Hepatocyte (in vitro differentiated cells): ENCODE measurements around the gene RCBTB2. TPM values are rescaled to one million over a fixed set of nuclear protein-coding genes. Genes with fewer than 3 reads are reported as not detected.

Source experiments
- DNase-seq: peaks from one replicate; pipeline ENCODE4 v3.0.0-alpha.2; 2016; ENCODE audit warnings: low spot score
- H2AFZ ChIP-seq: fragments of 200-600 bp; sonication (generic); 2 replicates; pipeline ENCODE4 v1.6.0; 2016; ENCODE audit warnings: antibody characterized with exemption, mild to moderate bottlenecking
- H3K27ac ChIP-seq: fragments of 200-600 bp; sonication (generic); 2 replicates; pipeline ENCODE4 v1.5.1; 2016; ENCODE audit warnings: mild to moderate bottlenecking
- H3K27me3 ChIP-seq: fragments of 200-600 bp; sonication (generic); 2 replicates; pipeline ENCODE4 v1.6.1; 2016
- H3K36me3 ChIP-seq: fragments of 200-600 bp; sonication (generic); replicated peaks from 2 replicates; pipeline ENCODE4 v1.5.1; 2016; ENCODE audit warnings: low read depth; ENCODE audit not compliant: insufficient read depth
- H3K4me1 ChIP-seq: fragments of 200-600 bp; sonication (generic); 2 replicates; pipeline ENCODE4 v1.5.1; 2016; ENCODE audit warnings: mild to moderate bottlenecking, moderate library complexity; ENCODE audit not compliant: insufficient read depth
- H3K4me2 ChIP-seq: fragments of 200-600 bp; sonication (generic); 2 replicates; pipeline ENCODE4 v1.6.0; 2016
- H3K4me3 ChIP-seq: fragments of 200-600 bp; sonication (generic); 2 replicates; pipeline ENCODE4 v1.5.1; 2016; ENCODE audit warnings: mild to moderate bottlenecking
- H3K79me2 ChIP-seq: fragments of 200-600 bp; sonication (generic); 2 replicates; pipeline ENCODE4 v1.6.0; 2017; ENCODE audit warnings: mild to moderate bottlenecking
- H3K9me2 ChIP-seq: fragments of 200-600 bp; sonication (generic); replicated peaks from 2 replicates; pipeline ENCODE4 v1.6.0; 2017; ENCODE audit warnings: mild to moderate bottlenecking; ENCODE audit not compliant: insufficient read depth
- H3K9me3 ChIP-seq: fragments of 200-600 bp; sonication (generic); 2 replicates; pipeline ENCODE4 v1.5.1; 2016; ENCODE audit warnings: low read depth, mild to moderate bottlenecking
- H4K20me1 ChIP-seq: fragments of 200-600 bp; sonication (generic); 2 replicates; pipeline ENCODE4 v1.6.0; 2016; ENCODE audit warnings: mild to moderate bottlenecking; ENCODE audit not compliant: insufficient read depth, poor library complexity, severe bottlenecking
- CTCF ChIP-seq: fragments of 200-600 bp; sonication (generic); IDR thresholded peaks from 2 replicates; pipeline ENCODE4 v1.5.1; 2016; ENCODE audit warnings: antibody characterized with exemption, mild to moderate bottlenecking; ENCODE audit not compliant: poor library complexity
- EZH2 ChIP-seq: fragments of 200-600 bp; sonication (generic); IDR thresholded peaks from 2 replicates; pipeline ENCODE4 v1.6.1; 2016; ENCODE audit warnings: antibody characterized with exemption, mild to moderate bottlenecking, borderline replicate concordance
- EZH2phosphoT487 ChIP-seq: fragments of 200-600 bp; sonication (generic); IDR thresholded peaks from one replicate; pipeline ENCODE4 v1.6.1; 2018; ENCODE audit warnings: antibody characterized with exemption, mild to moderate bottlenecking, low read depth, moderate library complexity; ENCODE audit not compliant: unreplicated experiment, severe bottlenecking
- WGBS: methylation state at CpG from one replicate; pipeline ENCODE4 v1.1.6; 2016; ENCODE audit warnings: low lambda C conversion rate; ENCODE audit errors: missing lambda C conversion rate; 5-methylcytosine and 5-hydroxymethylcytosine counted together
- polyA plus RNA-seq: library from polyadenylated mRNA; unstranded; fragments of >200 nt; fragmentation: Nextera tagmentation; extraction: Ambion mirVana; gene quantifications from 2 replicates; pipeline ENCODE4 v1.2.1, GENCODE V29; 2016
- total RNA-seq: library from RNA; depleted of rRNA; stranded (reverse); fragments of >200 nt; gene quantifications from 2 replicates; pipeline ENCODE4 v1.2.3, GENCODE V29; 2014

Gene RCBTB2
- total and polyA plus RNA-seq, 2 experiments from 2014 or later: 8.8 to 12.2 TPM

DNA sequence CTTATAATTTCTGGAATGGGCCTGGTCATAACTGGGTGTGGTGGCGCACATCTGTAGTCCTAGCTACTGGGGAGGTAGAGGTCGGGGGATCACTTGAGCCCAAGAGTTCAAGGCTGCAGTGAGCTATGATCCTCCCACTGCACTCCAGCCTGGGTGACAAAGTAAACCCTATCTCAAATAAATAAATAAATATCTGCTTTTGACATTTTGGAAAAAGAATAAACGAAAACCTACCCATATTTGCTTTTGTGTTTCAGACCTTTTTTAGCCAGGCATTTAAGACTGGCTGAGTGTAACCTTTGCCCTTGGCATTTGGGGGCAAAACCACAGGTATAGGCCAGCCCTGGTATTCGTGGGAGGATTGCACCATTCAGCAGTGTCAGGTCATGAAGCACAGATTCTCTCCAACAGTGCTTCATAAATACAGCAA lies 14.8 kb upstream of the RCBTB2 start:
- no peak overlapping the region for H3K4me2 ChIP-seq
- H3K27ac ChIP-seq: no peak overlapping the region
- no peak overlapping the region for H3K4me3 ChIP-seq
- no peaks in the 10 kb centered on the region for H3K9me3 ChIP-seq
- TF ChIP-seq CTCF (no peak), EZH2phosphoT487 (no peak), EZH2 (no peak)
- no peaks in the 10 kb centered on the region for H4K20me1 ChIP-seq
- no peak overlapping the region for H2AFZ ChIP-seq
- no peaks in the 10 kb centered on the region for H3K79me2 ChIP-seq
- H3K4me1 ChIP-seq: peaks cover 5% of the 10 kb centered on the region
- no peaks in the 10 kb centered on the region for H3K27me3 ChIP-seq
- DNase-seq: no peak
- H3K36me3 ChIP-seq: no peaks in the 10 kb centered on the region
- no peaks in the 10 kb centered on the region for H3K9me2 ChIP-seq
- WGBS: 83% methylated on average over 4 of the region's 4 CpGs

DNA sequence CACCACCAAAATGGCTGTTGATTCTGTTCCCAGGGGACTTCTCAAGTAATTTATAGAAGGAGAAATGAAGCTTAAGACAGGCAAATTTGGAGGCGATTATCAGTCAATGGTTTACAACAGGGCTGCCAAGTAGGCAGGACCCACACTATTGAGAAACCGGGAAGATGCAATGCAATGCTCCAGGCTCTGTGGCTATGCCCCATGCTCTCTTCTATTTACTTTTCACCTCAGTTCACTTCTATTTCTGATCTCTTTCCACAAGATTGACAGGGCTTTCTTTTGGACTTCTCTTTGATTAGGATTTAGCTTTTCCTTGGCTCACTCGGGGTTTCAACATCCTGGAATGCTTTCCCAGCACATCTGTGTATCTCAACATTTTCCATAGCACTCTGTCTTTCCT lies 12.7 kb upstream of the RCBTB2 start:
- no peaks in the 10 kb centered on the region for H3K27me3 ChIP-seq
- H4K20me1 ChIP-seq: no peaks in the 10 kb centered on the region
- H3K27ac ChIP-seq: no peak overlapping the region
- no peaks in the 10 kb centered on the region for H3K79me2 ChIP-seq
- no peak overlapping the region for H2AFZ ChIP-seq
- no peaks in the 10 kb centered on the region for H3K36me3 ChIP-seq
- DNase-seq: no peak
- no peak overlapping the region for H3K4me3 ChIP-seq
- no peak overlapping the region for H3K4me2 ChIP-seq
- no peak for TF ChIP-seq CTCF
- no peak for TF ChIP-seq EZH2
- no peak for TF ChIP-seq EZH2phosphoT487
- H3K9me2 ChIP-seq: no peaks in the 10 kb centered on the region
- H3K9me3 ChIP-seq: no peaks in the 10 kb centered on the region
- H3K4me1 ChIP-seq: peaks cover 12% of the 10 kb centered on the region
- WGBS: 84% methylated on average over 3 of the region's 3 CpGs

GRCh38 chr13:48542581-48543341 lies 9.9 kb upstream of the RCBTB2 start:
- H2AFZ ChIP-seq: peak overlapping the region; percentile 26
- peaks cover 12% of the 10 kb centered on the region for H3K4me1 ChIP-seq
- peak; percentile 46 for DNase-seq
- WGBS: 24% methylated on average over 11 of the region's 11 CpGs
- H3K9me3 ChIP-seq: no peaks in the 10 kb centered on the region
- no peaks in the 10 kb centered on the region for H3K27me3 ChIP-seq
- H3K9me2 ChIP-seq: no peaks in the 10 kb centered on the region
- H3K4me3 ChIP-seq: no peak overlapping the region
- TF ChIP-seq CTCF (peak; percentile 14), EZH2 (no peak)
- H3K79me2 ChIP-seq: no peaks in the 10 kb centered on the region
- H3K27ac ChIP-seq: no peak overlapping the region
- H3K4me2 ChIP-seq: peak overlapping the region; percentile 26
- no peaks in the 10 kb centered on the region for H3K36me3 ChIP-seq
- no peaks in the 10 kb centered on the region for H4K20me1 ChIP-seq
